K562 (cell line): ENCODE measurements around the gene SHH. TPM values are rescaled to one million over a fixed set of nuclear protein-coding genes. Genes with fewer than 3 reads are reported as not detected.

Experiments
- ATAC-seq: fragments of 200-7000 bp; cut with Tn5 transposase; 3 replicates; pipeline ENCODE4 v1.9.1; 2020; ENCODE audit warnings: moderate library complexity
- BruUV-seq: library from RNA; stranded (reverse); fragments of 400-500 nt; replicated peaks from 2 replicates; lab custom pipeline; 2021; lab: Mats Ljungman, UMichigan
- CTCF ChIA-PET: fragments of 300-600 bp; formaldehyde crosslinking; extraction: SDS; loops from one replicate; lab custom pipeline; 2021; ENCODE audit warnings: low intra/inter-chr PET ratio; lab: Yijun Ruan, JAX
- POLR2A ChIA-PET: fragments of 300-600, 350-650 bp; sonication (Branson Sonifier 250); formaldehyde crosslinking; extraction: SDS; loops from one replicate; lab custom pipeline; 2021; ENCODE audit warnings: antibody characterized with exemption, inconsistent platforms; lab: Yijun Ruan, JAX
- DNase-seq, 4 experiments: peaks; one replicate each; pipeline versions ENCODE4 v3.0.0 to v3.0.0-alpha.2; 2011 to 2018; ENCODE audit warnings: low spot score in 3 of 4, mixed read lengths in 3 of 4; ENCODE audit errors: extremely low read depth in 1 of 4
- FAIRE-seq: peaks from 2 replicates; lab custom pipeline; 2011; peaks lifted over from hg19 to GRCh38; lab: Jason Lieb, UNC
- H2AFZ ChIP-seq: 2 replicates; pipeline ENCODE4 v1.6.0; 2011; ENCODE audit warnings: low read depth, low read length, control low read depth, inconsistent platforms
- H3K27ac ChIP-seq: fragments of 200-600 bp; 3 replicates; pipeline ENCODE4 v1.8.0; 2011; ENCODE audit warnings: low read depth, mild to moderate bottlenecking, control low read depth, inconsistent platforms, low read length, moderate library complexity, mixed read lengths; ENCODE audit errors: extremely low read depth
- H3K27me3 ChIP-seq, 2 experiments: fragments of 300-600 bp in 1 of 2; 2 replicates in 1 of 2; 3 replicates in 1 of 2; pipeline versions ENCODE4 v1.6.0 to v1.8.0; 2011; ENCODE audit warnings: inconsistent platforms in 2 of 2, low read length in 2 of 2, mild to moderate bottlenecking in 1 of 2, mixed read lengths in 1 of 2, moderate library complexity in 1 of 2; ENCODE audit not compliant: control insufficient read depth in 2 of 2, insufficient read depth in 2 of 2
- H3K36me3 ChIP-seq: fragments of 300-600 bp; 3 replicates; pipeline ENCODE4 v1.8.0; 2011; ENCODE audit warnings: mild to moderate bottlenecking, low read length, inconsistent platforms; ENCODE audit not compliant: control insufficient read depth, insufficient read depth
- H3K4me1 ChIP-seq, 2 experiments: fragments of 200-600 bp in 1 of 2; replicated peaks in 1 of 2; 2 replicates in 1 of 2; 3 replicates in 1 of 2; pipeline versions ENCODE4 v1.5.1 to v1.8.0; 2011; ENCODE audit warnings: inconsistent platforms in 2 of 2, low read length in 2 of 2, mild to moderate bottlenecking in 1 of 2, mixed read lengths in 1 of 2, moderate library complexity in 1 of 2; ENCODE audit not compliant: control insufficient read depth in 2 of 2, insufficient read depth in 2 of 2
- H3K4me2 ChIP-seq: 2 replicates; pipeline ENCODE4 v1.6.1; 2011; ENCODE audit warnings: low read length, control low read depth, inconsistent platforms, mixed read lengths; ENCODE audit not compliant: insufficient read depth
- H3K4me3 ChIP-seq: fragments of 200-600 bp; sonication (generic), shearing (Covaris generic); 2 replicates; pipeline ENCODE4 v1.5.1; 2016; ENCODE audit warnings: control low read depth, inconsistent platforms
- H3K79me2 ChIP-seq: fragments of 200-600 bp; 3 replicates; pipeline ENCODE4 v1.8.0; 2011; ENCODE audit warnings: low read length, inconsistent platforms; ENCODE audit not compliant: control insufficient read depth, insufficient read depth
- H3K9ac ChIP-seq, 2 experiments: 2 replicates each; pipeline versions ENCODE4 v1.6.0 to v1.6.1; 2011; ENCODE audit warnings: low read depth in 2 of 2, low read length in 2 of 2, control low read depth in 1 of 2, inconsistent platforms in 1 of 2, mild to moderate bottlenecking in 1 of 2, mixed read lengths in 1 of 2; ENCODE audit not compliant: insufficient read depth in 1 of 2
- H3K9me1 ChIP-seq: one replicate; pipeline ENCODE4 v1.6.0; 2011; ENCODE audit warnings: inconsistent platforms, mild to moderate bottlenecking, low read length, moderate library complexity; ENCODE audit not compliant: control insufficient read depth, insufficient read depth
- H3K9me3 ChIP-seq: replicated peaks from 2 replicates; pipeline ENCODE4 v1.5.1; 2011; ENCODE audit warnings: low read depth, low read length, inconsistent platforms; ENCODE audit not compliant: control insufficient read depth, insufficient read depth
- H4K20me1 ChIP-seq: replicated peaks from 2 replicates; pipeline ENCODE4 v1.6.1; 2011; ENCODE audit warnings: low read length, inconsistent platforms, mixed read lengths; ENCODE audit not compliant: control insufficient read depth, insufficient read depth
- BCL6 ChIP-seq: fragments of 250-450 bp; sonication (Bioruptor Pico); IDR thresholded peaks from 2 replicates; pipeline ENCODE4 v1.4.0; 2020
- BMI1 ChIP-seq: fragments of 150-350 bp; IDR thresholded peaks from 2 replicates; pipeline ENCODE4 v1.6.1; 2014; ENCODE audit warnings: low read length
- HMGN3 ChIP-seq: IDR thresholded peaks from 2 replicates; pipeline ENCODE4 v1.6.1; 2011; ENCODE audit warnings: borderline replicate concordance, low read depth, mild to moderate bottlenecking, mixed read lengths, low read length; ENCODE audit not compliant: insufficient read length; ENCODE audit errors: extremely low read depth
- XRCC4 ChIP-seq: IDR thresholded peaks from one replicate; pipeline ENCODE4 v1.6.1; 2011; ENCODE audit not compliant: insufficient read depth, insufficient read length; ENCODE audit errors: extremely low read depth
- ZNF175 ChIP-seq: fragments of 200-800 bp; sonication (Bioruptor generic); IDR thresholded peaks from 2 replicates; pipeline ENCODE4 v1.6.1; 2016; ENCODE audit warnings: low read depth, mild to moderate bottlenecking, missing genetic modification characterization, missing compliant biosample characterization
- ZNF512 ChIP-seq: IDR thresholded peaks from 2 replicates; pipeline ENCODE4 v1.6.1; 2016; ENCODE audit warnings: missing genetic modification characterization, missing compliant biosample characterization
- ZNF561 ChIP-seq: fragments of 450-650 bp; formaldehyde crosslinking; conservative IDR thresholded peaks from 2 replicates; pipeline ENCODE4 v1.4.0; 2020; ENCODE audit warnings: mild to moderate bottlenecking, moderate library complexity
- WGBS: fragments of 100-300 bp; shearing (Covaris generic); methylation state at CpG from one replicate; pipeline ENCODE4 v1.1.6; 2016; ENCODE audit warnings: low coverage, mixed read lengths; ENCODE audit not compliant: insufficient coverage; ENCODE audit errors: missing lambda C conversion rate; 5-methylcytosine and 5-hydroxymethylcytosine counted together
- in situ Hi-C: fragments of 300-500 bp; cut with MboI; formaldehyde crosslinking; loops from 4 replicates; pipeline ENCODE4 v1.15.0; 2018; ENCODE audit warnings: inconsistent platforms, mixed read lengths
- intact Hi-C: fragments of 100-400 bp; cut with micrococcal nuclease; formaldehyde crosslinking; loops from 2 replicates; pipeline ENCODE4 v1.14.2; 2022
- polyA plus RNA-seq, 8 experiments: library from polyadenylated mRNA; depleted of rRNA in 4 of 8; stranded (reverse) in 5 of 8; unstranded in 3 of 8; fragments of >200 nt; fragmentation: Nextera tagmentation in 2 of 8; fragmentation: Illumina TruSeq in 1 of 8; extraction: Ambion mirVana in 2 of 8; extraction: Trizol in 1 of 8; gene quantifications; 2 replicates each; pipeline versions ENCODE4 v1.2.1 to v1.2.3, GENCODE V29; 2011 to 2014; ENCODE audit warnings: inconsistent platforms in 1 of 8, missing spikeins in 1 of 8
- total RNA-seq, 7 experiments: library from RNA; depleted of rRNA in 6 of 7; stranded (reverse); fragments of >200 nt in 6 of 7; fragmentation: Illumina TruSeq in 2 of 7; extraction: Trizol in 2 of 7; gene quantifications; 2 replicates each; pipeline versions ENCODE4 v1.2.1 to v1.2.3, GENCODE V29; 2011 to 2021; ENCODE audit warnings: low replicate concordance in 1 of 7
- TF ChIP-seq, protein P1 (sequence below): fragments of 250-450 bp; sonication (Bioruptor Pico); IDR thresholded peaks from 2 replicates; pipeline ENCODE4 v1.5.1; 2021; ENCODE audit warnings: mild to moderate bottlenecking
- TF ChIP-seq, protein P2 (sequence below): fragments of 250-450 bp; sonication (Bioruptor Pico); IDR thresholded peaks from 2 replicates; pipeline ENCODE4 v1.4.0; 2020
- TF ChIP-seq, protein P3 (sequence below): fragments of 200-800 bp; sonication (Bioruptor generic); IDR thresholded peaks from 2 replicates; pipeline ENCODE4 v1.6.1; 2017; ENCODE audit warnings: missing genetic modification characterization, missing compliant biosample characterization
- TF ChIP-seq, protein P4 (sequence below): sonication (generic); formaldehyde crosslinking; IDR thresholded peaks from 2 replicates; pipeline ENCODE4 v1.5.0; 2020; ENCODE audit warnings: missing genetic modification reagents

Gene SHH
- total and polyA plus RNA-seq, 9 of the 15 experiments (the other 6 are each of a cell fraction or from before 2014, with no cell fraction given): 0.09 TPM; not detected in 8

- no peaks in the 10 kb centered on the region for H3K79me2 ChIP-seq
- no peak for DNase-seq
- no peak overlapping the region for H3K27ac ChIP-seq
- H2AFZ ChIP-seq: no peak overlapping the region
- no peaks in the 10 kb centered on the region for H3K36me3 ChIP-seq
- ATAC-seq: no peak
- POLR2A ChIA-PET: interaction anchor here (0.6 kb wide), 1 partner anchor 36 kb away, joined by 3 read pairs; no protein-coding TSS in a partner anchor
- peaks cover 45 to 87% of the 10 kb centered on the region in 2 experiments for H3K27me3 ChIP-seq
- CTCF ChIA-PET: interaction anchor here (0.5 to 1.6 kb wide), 4 partner anchors 362 to 1620 kb away, joined by 3 to 8 read pairs (median 5); no protein-coding TSS in a partner anchor
- in situ Hi-C loops (loop anchor here (10.0 kb wide), 2 partner anchors 660 to 1000 kb away; no protein-coding TSS in a partner anchor), intact Hi-C loops (loop anchor here (5.0 kb wide), 1 partner anchor 658 kb away; no protein-coding TSS in a partner anchor)
- WGBS: 1% methylated on average over 16 of the region's 22 CpGs
- no peak overlapping the region for H3K4me3 ChIP-seq
- H4K20me1 ChIP-seq: peaks cover 13% of the 10 kb centered on the region
- peaks cover 0 to 16% of the 10 kb centered on the region in 2 experiments; a peak in 1 of 5 replicates for H3K4me1 ChIP-seq
- H3K4me2 ChIP-seq: no peak overlapping the region
- no peaks in the 10 kb centered on the region for H3K9me1 ChIP-seq
- no peaks in the 10 kb centered on the region for H3K9me3 ChIP-seq
- BruUV-seq: no TSS peak
- 0 out of 4 replicates have a peak overlapping the region, but pooled peaks of 1 of the 2 experiments have one; percentile 26 for H3K9ac ChIP-seq
- no peak for FAIRE-seq
- TF ChIP-seq, protein P1, sequence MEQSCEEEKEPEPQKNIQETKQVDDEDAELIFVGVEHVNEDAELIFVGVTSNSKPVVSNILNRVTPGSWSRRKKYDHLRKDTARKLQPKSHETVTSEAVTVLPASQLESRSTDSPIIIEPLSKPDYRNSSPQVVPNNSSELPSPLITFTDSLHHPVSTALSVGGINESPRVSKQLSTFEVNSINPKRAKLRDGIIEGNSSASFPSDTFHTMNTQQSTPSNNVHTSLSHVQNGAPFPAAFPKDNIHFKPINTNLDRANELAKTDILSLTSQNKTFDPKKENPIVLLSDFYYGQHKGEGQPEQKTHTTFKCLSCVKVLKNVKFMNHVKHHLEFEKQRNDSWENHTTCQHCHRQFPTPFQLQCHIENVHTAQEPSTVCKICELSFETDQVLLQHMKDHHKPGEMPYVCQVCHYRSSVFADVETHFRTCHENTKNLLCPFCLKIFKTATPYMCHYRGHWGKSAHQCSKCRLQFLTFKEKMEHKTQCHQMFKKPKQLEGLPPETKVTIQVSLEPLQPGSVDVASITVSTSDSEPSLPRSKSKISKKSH (CRISPR knock-in tag): no peak
- TF ChIP-seq ZNF561 (CRISPR knock-in tag) (no peak), XRCC4 (no peak), HMGN3 (no peak), BMI1 (no peak), BCL6 (no peak), ZNF175 (no peak), ZNF512 (tag) (no peak)
- TF ChIP-seq, protein P2, sequence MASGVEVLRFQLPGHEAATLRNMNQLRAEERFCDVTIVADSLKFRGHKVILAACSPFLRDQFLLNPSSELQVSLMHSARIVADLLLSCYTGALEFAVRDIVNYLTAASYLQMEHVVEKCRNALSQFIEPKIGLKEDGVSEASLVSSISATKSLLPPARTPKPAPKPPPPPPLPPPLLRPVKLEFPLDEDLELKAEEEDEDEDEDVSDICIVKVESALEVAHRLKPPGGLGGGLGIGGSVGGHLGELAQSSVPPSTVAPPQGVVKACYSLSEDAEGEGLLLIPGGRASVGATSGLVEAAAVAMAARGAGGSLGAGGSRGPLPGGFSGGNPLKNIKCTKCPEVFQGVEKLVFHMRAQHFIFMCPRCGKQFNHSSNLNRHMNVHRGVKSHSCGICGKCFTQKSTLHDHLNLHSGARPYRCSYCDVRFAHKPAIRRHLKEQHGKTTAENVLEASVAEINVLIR (CRISPR knock-in tag): no peak
- TF ChIP-seq, protein P3, sequence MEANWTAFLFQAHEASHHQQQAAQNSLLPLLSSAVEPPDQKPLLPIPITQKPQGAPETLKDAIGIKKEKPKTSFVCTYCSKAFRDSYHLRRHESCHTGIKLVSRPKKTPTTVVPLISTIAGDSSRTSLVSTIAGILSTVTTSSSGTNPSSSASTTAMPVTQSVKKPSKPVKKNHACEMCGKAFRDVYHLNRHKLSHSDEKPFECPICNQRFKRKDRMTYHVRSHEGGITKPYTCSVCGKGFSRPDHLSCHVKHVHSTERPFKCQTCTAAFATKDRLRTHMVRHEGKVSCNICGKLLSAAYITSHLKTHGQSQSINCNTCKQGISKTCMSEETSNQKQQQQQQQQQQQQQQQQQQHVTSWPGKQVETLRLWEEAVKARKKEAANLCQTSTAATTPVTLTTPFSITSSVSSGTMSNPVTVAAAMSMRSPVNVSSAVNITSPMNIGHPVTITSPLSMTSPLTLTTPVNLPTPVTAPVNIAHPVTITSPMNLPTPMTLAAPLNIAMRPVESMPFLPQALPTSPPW (CRISPR knock-in tag): no peak
- TF ChIP-seq, protein P4, sequence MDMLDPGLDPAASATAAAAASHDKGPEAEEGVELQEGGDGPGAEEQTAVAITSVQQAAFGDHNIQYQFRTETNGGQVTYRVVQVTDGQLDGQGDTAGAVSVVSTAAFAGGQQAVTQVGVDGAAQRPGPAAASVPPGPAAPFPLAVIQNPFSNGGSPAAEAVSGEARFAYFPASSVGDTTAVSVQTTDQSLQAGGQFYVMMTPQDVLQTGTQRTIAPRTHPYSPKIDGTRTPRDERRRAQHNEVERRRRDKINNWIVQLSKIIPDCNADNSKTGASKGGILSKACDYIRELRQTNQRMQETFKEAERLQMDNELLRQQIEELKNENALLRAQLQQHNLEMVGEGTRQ: no peak
Measured at GRCh38 chr7:155814316-155815276, 2.3 kb upstream of the SHH start.
